B cell (primary cell): Measurements from ENCODE around the gene ARL14EPL. TPM values are rescaled to one million over a fixed set of nuclear protein-coding genes. Genes with fewer than 3 reads are reported as not detected.

ENCODE experiments used
- ATAC-seq: fragments of 200-7000 bp; cut with Tn5 transposase; one replicate; pipeline ENCODE4 v1.10.0; 2021; ENCODE audit warnings: low read depth, mild to moderate bottlenecking, moderate number of reproducible peaks, moderate library complexity
- CTCF ChIA-PET: fragments of 350-600 bp; sonication (Branson Sonifier 250); formaldehyde crosslinking; loops from one replicate; lab custom pipeline; 2021; ENCODE audit warnings: antibody characterized with exemption, inconsistent platforms; lab: Charles Lee
- POLR2A ChIA-PET: fragments of 350-600 bp; sonication (Branson Sonifier 250); formaldehyde crosslinking; loops from one replicate; lab custom pipeline; 2021; ENCODE audit warnings: antibody characterized with exemption; lab: Charles Lee
- DNase-seq: peaks from one replicate; pipeline ENCODE4 v3.0.0; 2013
- H2AFZ ChIP-seq: 2 replicates; pipeline ENCODE4 v1.6.1; 2012; ENCODE audit warnings: mild to moderate bottlenecking, low read depth, low read length; ENCODE audit not compliant: insufficient read depth, poor library complexity, severe bottlenecking
- H3K27ac ChIP-seq, 2 donors: 1 replicate in 1 of 2; 2 replicates in 1 of 2; pipeline ENCODE4 v1.5.1; 2012 to 2013; ENCODE audit warnings: low read length in 2 of 2, mild to moderate bottlenecking in 2 of 2, moderate library complexity in 1 of 2
- H3K27me3 ChIP-seq, 4 experiments: fragments of 200-600 bp in 1 of 4; sonication (generic) in 1 of 4; replicated peaks in 1 of 4; 1 replicate in 2 of 4; 2 replicates in 2 of 4; pipeline versions ENCODE4 v1.6.1 to v1.7.0; 2013 to 2016; ENCODE audit warnings: low read length in 3 of 4, mild to moderate bottlenecking in 2 of 4, mixed read lengths in 1 of 4, moderate library complexity in 1 of 4; ENCODE audit not compliant: insufficient read depth in 4 of 4, control insufficient read depth in 3 of 4; ENCODE audit errors: control extremely low read depth in 1 of 4
- H3K36me3 ChIP-seq, 2 experiments: replicated peaks in 1 of 2; 1 replicate in 1 of 2; 2 replicates in 1 of 2; pipeline versions ENCODE4 v1.6.1 to v1.7.1; 2013; ENCODE audit warnings: low read length in 1 of 2; ENCODE audit not compliant: insufficient read depth in 2 of 2, control insufficient read depth in 1 of 2; ENCODE audit errors: control extremely low read depth in 1 of 2, extremely low read depth in 1 of 2
- H3K4me1 ChIP-seq, 2 donors: fragments of 200-600 bp in 1 of 2; sonication (generic) in 1 of 2; 1 replicate in 1 of 2; 2 replicates in 1 of 2; pipeline versions ENCODE4 v1.5.1 to v1.6.1; 2013 to 2017; ENCODE audit warnings: low read length in 2 of 2; ENCODE audit not compliant: control insufficient read depth in 2 of 2, insufficient read depth in 2 of 2
- H3K4me2 ChIP-seq: replicated peaks from 2 replicates; pipeline ENCODE3; 2012; ENCODE audit warnings: mild to moderate bottlenecking, low read depth, low read length; ENCODE audit not compliant: poor library complexity, severe bottlenecking
- H3K4me3 ChIP-seq, 5 experiments: fragments of 200-600 bp in 1 of 5; sonication (generic) in 1 of 5; 1 replicate in 3 of 5; 2 replicates in 2 of 5; pipeline versions ENCODE4 v1.5.1 to v1.7.0; 2011 to 2016; ENCODE audit warnings: low read length in 4 of 5, mild to moderate bottlenecking in 4 of 5, low read depth in 2 of 5, control low read depth in 1 of 5, moderate library complexity in 1 of 5; ENCODE audit not compliant: insufficient read depth in 1 of 5; ENCODE audit errors: control extremely low read depth in 1 of 5, extremely low read depth in 1 of 5
- H3K79me2 ChIP-seq: fragments of 200-600 bp; sonication (generic); one replicate; pipeline ENCODE4 v1.6.0; 2016; ENCODE audit warnings: low read length; ENCODE audit not compliant: control insufficient read depth, insufficient read depth
- H3K9ac ChIP-seq: fragments of 200-600 bp; sonication (generic); 2 replicates; pipeline ENCODE4 v1.6.1; 2017; ENCODE audit warnings: mild to moderate bottlenecking, low read length, moderate library complexity
- H3K9me3 ChIP-seq, 3 donors: one replicate each; pipeline versions ENCODE4 v1.6.1 to v1.7.1; 2013; ENCODE audit warnings: low read length in 2 of 3; ENCODE audit not compliant: control insufficient read depth in 2 of 3, insufficient read depth in 1 of 3; ENCODE audit errors: control extremely low read depth in 1 of 3
- H4K20me1 ChIP-seq: 2 replicates; pipeline ENCODE4 v1.6.0; 2012; ENCODE audit warnings: mild to moderate bottlenecking, low read length; ENCODE audit not compliant: insufficient read depth, control insufficient read depth, poor library complexity, severe bottlenecking
- H3K27ac Mint-ChIP-seq: one replicate; pipeline ENCODE4 v1.8.0; 2021; ENCODE audit warnings: mixed read lengths
- H3K27me3 Mint-ChIP-seq: one replicate; pipeline ENCODE4 v1.8.0; 2021; ENCODE audit warnings: mixed read lengths
- H3K4me1 Mint-ChIP-seq: one replicate; pipeline ENCODE4 v1.8.0; 2021; ENCODE audit warnings: mixed read lengths
- H3K4me3 Mint-ChIP-seq: one replicate; pipeline ENCODE4 v1.8.0; 2021; ENCODE audit warnings: mixed read lengths
- H3K9me3 Mint-ChIP-seq: one replicate; pipeline ENCODE4 v1.8.0; 2022; ENCODE audit warnings: mixed read lengths; ENCODE audit not compliant: insufficient read depth
- EZH2 ChIP-seq: IDR thresholded peaks from 2 replicates; pipeline ENCODE4 v1.6.1; 2012; ENCODE audit warnings: borderline replicate concordance, low read depth, mild to moderate bottlenecking, moderate library complexity, low read length; ENCODE audit not compliant: insufficient read depth, poor library complexity, severe bottlenecking
- WGBS: methylation state at CpG from one replicate; pipeline ENCODE4 v1.1.5; 2013; ENCODE audit warnings: missing lambda C conversion rate; ENCODE audit not compliant: insufficient coverage; 5-methylcytosine and 5-hydroxymethylcytosine counted together
- intact Hi-C: fragments of 100-400 bp; cut with micrococcal nuclease; formaldehyde crosslinking; loops from one replicate; pipeline ENCODE4 v1.10.0; 2022
- polyA plus RNA-seq: library from polyadenylated mRNA; depleted of rRNA; stranded (reverse); fragments of >200 nt; gene quantifications from 2 replicates; pipeline ENCODE4 v1.2.3, GENCODE V29; 2012
- total RNA-seq, 2 donors: library from RNA; stranded (reverse); fragments of 120-200 nt in 1 of 2; gene quantifications; 1 replicate in 1 of 2; 2 replicates in 1 of 2; pipeline versions ENCODE4 v1.2.3 to v1.2.4, GENCODE V29; 2013 to 2022
- TF ChIP-seq, protein P1 (sequence below): fragments of 200-600 bp; IDR thresholded peaks from one replicate; pipeline ENCODE4 v1.8.0; 2022; ENCODE audit warnings: antibody characterized with exemption, mild to moderate bottlenecking

The ARL14EPL gene
- total and polyA plus RNA-seq, 2 donors (not counting 1 experiment from before 2014, with no cell fraction given), result 0.19 TPM; not detected in 1

DNA sequence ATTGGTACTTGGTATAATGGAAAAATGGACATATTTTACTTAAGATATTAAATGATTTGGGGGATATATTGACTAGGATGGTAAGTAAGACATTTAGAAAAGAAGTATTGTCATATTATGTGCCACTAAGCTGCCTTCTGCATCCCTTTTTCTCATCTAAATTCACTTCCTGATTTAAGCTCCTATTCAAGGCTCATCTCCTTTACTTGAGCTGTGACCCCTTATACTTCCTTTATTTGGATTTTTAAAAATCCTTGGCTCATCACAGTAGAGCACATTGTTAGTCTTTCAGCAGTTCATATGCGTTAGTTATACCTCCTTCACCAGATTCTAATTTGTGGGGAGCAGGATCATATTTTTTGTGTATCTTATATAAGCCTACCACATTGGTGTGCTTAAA, 59.1 kb downstream of the ARL14EPL start:
- no peak for ATAC-seq
- no peak overlapping the region for H3K27ac Mint-ChIP-seq
- no peaks in the 10 kb centered on the region for H3K27me3 Mint-ChIP-seq
- Histone ChIP-seq H3K79me2 (peaks cover under 1% of the 10 kb centered on the region), H4K20me1 (no peaks in the 10 kb centered on the region), H3K4me3 (no peak overlapping the region), H3K27ac (no peak overlapping the region), H3K4me2 (no peak overlapping the region), H3K9ac (no peak overlapping the region), H2AFZ (no peak overlapping the region), H3K4me1 (no peaks in the 10 kb centered on the region), H3K36me3 (peaks cover 8 to 54% of the 10 kb centered on the region in 2 experiments), H3K27me3 (no peaks in the 10 kb centered on the region), H3K9me3 (no peaks in the 10 kb centered on the region)
- no peaks in the 10 kb centered on the region for H3K9me3 Mint-ChIP-seq
- intact Hi-C loops, result no loop called here
- no CpG with 5 or more reads among the region's 1 CpG for WGBS
- ChIA-PET POLR2A (no interaction called here), CTCF (no interaction called here)
- TF ChIP-seq EZH2, result no peak
- TF ChIP-seq, protein P1, sequence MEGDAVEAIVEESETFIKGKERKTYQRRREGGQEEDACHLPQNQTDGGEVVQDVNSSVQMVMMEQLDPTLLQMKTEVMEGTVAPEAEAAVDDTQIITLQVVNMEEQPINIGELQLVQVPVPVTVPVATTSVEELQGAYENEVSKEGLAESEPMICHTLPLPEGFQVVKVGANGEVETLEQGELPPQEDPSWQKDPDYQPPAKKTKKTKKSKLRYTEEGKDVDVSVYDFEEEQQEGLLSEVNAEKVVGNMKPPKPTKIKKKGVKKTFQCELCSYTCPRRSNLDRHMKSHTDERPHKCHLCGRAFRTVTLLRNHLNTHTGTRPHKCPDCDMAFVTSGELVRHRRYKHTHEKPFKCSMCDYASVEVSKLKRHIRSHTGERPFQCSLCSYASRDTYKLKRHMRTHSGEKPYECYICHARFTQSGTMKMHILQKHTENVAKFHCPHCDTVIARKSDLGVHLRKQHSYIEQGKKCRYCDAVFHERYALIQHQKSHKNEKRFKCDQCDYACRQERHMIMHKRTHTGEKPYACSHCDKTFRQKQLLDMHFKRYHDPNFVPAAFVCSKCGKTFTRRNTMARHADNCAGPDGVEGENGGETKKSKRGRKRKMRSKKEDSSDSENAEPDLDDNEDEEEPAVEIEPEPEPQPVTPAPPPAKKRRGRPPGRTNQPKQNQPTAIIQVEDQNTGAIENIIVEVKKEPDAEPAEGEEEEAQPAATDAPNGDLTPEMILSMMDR, result no peak
- no peak overlapping the region for H3K4me3 Mint-ChIP-seq
- peaks cover 11% of the 10 kb centered on the region for H3K4me1 Mint-ChIP-seq
- DNase-seq, result no peak

DNA sequence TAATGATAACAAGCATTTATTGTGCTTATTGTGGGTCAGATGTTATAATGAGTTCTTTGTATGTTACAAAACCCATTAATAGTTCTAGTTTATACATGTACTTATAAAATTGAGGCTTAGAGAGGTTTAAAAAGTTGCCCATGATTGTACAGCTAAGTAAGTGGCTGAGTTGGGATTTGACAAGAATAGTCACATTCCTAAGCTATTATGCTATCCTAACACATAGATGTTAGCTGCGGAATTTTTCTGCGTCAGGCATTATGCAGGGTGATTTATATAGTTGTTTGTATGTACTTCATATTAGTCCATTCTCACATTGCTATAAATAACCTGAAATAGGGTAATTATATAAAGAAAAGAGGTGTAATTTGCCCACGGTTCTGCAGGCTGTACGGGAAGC, 65.0 kb downstream of the ARL14EPL start:
- no peaks in the 10 kb centered on the region for H3K9me3 ChIP-seq
- TF ChIP-seq, protein P1, result no peak
- H3K4me3 ChIP-seq, result no peak overlapping the region
- ChIA-PET POLR2A (no interaction called here), CTCF (interaction anchor here (0.7 kb wide), 1 partner anchor 1471 kb away, joined by 4 read pairs; no protein-coding TSS in a partner anchor)
- DNase-seq (no peak), ATAC-seq (no peak)
- H3K4me1 ChIP-seq, result no peaks in the 10 kb centered on the region
- H3K4me2 ChIP-seq, result no peak overlapping the region
- intact Hi-C loops, result no loop called here
- H4K20me1 ChIP-seq, result no peaks in the 10 kb centered on the region
- Mint-ChIP-seq H3K27ac (no peak overlapping the region), H3K4me3 (no peak overlapping the region), H3K4me1 (peaks cover 6% of the 10 kb centered on the region), H3K27me3 (no peaks in the 10 kb centered on the region), H3K9me3 (peaks cover 3% of the 10 kb centered on the region)
- H2AFZ ChIP-seq, result no peak overlapping the region
- peaks cover 3% of the 10 kb centered on the region for H3K79me2 ChIP-seq
- no peak overlapping the region for H3K27ac ChIP-seq
- H3K36me3 ChIP-seq, result peaks cover 6 to 60% of the 10 kb centered on the region in 2 experiments
- WGBS, result 100% methylated on average over 2 of the region's 4 CpGs
- no peaks in the 10 kb centered on the region for H3K27me3 ChIP-seq
- H3K9ac ChIP-seq, result no peak overlapping the region
